ENCODE results near the gene SYCP2L. TPM values are rescaled to one million over a fixed set of nuclear protein-coding genes. Genes with fewer than 3 reads are reported as not detected.
"Not testable (repeated sequence)": the region's sequence is repeated elsewhere in the genome, so short reads cannot be mapped to it uniquely, and the experiment has no call there.

The SYCP2L gene
- total and polyA plus RNA-seq, 2 donors (not counting 1 experiment from before 2014, with no cell fraction given), result 0.19 TPM; not detected in 1

DNA sequence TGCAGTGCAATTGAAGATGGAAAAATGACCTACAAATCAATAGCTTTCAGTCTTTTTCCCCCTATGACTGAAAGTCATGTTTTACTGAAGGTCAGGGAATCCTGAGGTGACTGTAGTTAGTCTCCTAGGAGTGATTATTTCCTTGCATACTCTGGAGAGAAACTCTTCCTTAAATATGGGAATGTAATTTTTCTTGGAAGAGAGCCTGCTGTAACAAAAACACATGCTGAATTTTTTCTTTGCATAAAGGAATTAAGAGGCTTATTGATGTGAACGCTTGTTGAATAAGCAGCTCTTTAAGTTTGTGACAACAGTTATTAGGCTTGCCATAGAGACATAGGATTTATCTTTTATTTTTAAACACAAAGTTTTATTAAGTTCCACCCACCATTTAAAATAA lies 92.8 kb downstream of the SYCP2L start:
- no peaks in the 10 kb centered on the region for H3K4me1 ChIP-seq (ENCODE audit: control insufficient read depth in 2 of 2, insufficient read depth in 2 of 2, low read length in 2 of 2)
- H3K79me2 ChIP-seq (ENCODE audit: control insufficient read depth, insufficient read depth, low read length), result no peaks in the 10 kb centered on the region
- Mint-ChIP-seq H3K9me3 (ENCODE audit: insufficient read depth) (no peaks in the 10 kb centered on the region), H3K27ac (no peak overlapping the region), H3K4me3 (no peak overlapping the region), H3K4me1 (no peaks in the 10 kb centered on the region), H3K27me3 (peaks cover 19% of the 10 kb centered on the region)
- H3K36me3 ChIP-seq (replicated peaks in 1 of 2; ENCODE audit: control extremely low read depth in 1 of 2, control insufficient read depth in 1 of 2, extremely low read depth in 1 of 2, insufficient read depth in 2 of 2, low read length in 1 of 2), result no peaks in the 10 kb centered on the region
- CTCF ChIA-PET, result no interaction called here
- no peak overlapping the region for H3K27ac ChIP-seq (ENCODE audit: low read length in 2 of 2)
- intact Hi-C loops (cut with micrococcal nuclease), result no loop called here
- no peak overlapping the region for H3K9ac ChIP-seq (ENCODE audit: low read length)
- H3K4me3 ChIP-seq (ENCODE audit: control extremely low read depth in 1 of 5, extremely low read depth in 1 of 5, insufficient read depth in 1 of 5, low read depth in 2 of 5, low read length in 4 of 5), result no peak overlapping the region
- ATAC-seq (ENCODE audit: low read depth) (no peak), DNase-seq (no peak)
- no peaks in the 10 kb centered on the region for H3K27me3 ChIP-seq (replicated peaks in 1 of 4; ENCODE audit: control extremely low read depth in 1 of 4, control insufficient read depth in 3 of 4, insufficient read depth in 4 of 4, low read length in 3 of 4)
- H3K9me3 ChIP-seq (ENCODE audit: control extremely low read depth in 1 of 3, control insufficient read depth in 2 of 3, insufficient read depth in 1 of 3, low read length in 2 of 3), result no peaks in the 10 kb centered on the region
- H2AFZ ChIP-seq (ENCODE audit: insufficient read depth, low read depth, low read length, poor library complexity, severe bottlenecking), result no peak overlapping the region
- no peak for TF ChIP-seq EZH2 (IDR thresholded peaks at IDR 0.05; ENCODE audit: borderline replicate concordance, insufficient read depth, low read depth, low read length, poor library complexity, severe bottlenecking)
- TF ChIP-seq, protein P1, sequence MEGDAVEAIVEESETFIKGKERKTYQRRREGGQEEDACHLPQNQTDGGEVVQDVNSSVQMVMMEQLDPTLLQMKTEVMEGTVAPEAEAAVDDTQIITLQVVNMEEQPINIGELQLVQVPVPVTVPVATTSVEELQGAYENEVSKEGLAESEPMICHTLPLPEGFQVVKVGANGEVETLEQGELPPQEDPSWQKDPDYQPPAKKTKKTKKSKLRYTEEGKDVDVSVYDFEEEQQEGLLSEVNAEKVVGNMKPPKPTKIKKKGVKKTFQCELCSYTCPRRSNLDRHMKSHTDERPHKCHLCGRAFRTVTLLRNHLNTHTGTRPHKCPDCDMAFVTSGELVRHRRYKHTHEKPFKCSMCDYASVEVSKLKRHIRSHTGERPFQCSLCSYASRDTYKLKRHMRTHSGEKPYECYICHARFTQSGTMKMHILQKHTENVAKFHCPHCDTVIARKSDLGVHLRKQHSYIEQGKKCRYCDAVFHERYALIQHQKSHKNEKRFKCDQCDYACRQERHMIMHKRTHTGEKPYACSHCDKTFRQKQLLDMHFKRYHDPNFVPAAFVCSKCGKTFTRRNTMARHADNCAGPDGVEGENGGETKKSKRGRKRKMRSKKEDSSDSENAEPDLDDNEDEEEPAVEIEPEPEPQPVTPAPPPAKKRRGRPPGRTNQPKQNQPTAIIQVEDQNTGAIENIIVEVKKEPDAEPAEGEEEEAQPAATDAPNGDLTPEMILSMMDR (IDR thresholded peaks at IDR 0.05), result no peak
- no peaks in the 10 kb centered on the region for H4K20me1 ChIP-seq (ENCODE audit: control insufficient read depth, insufficient read depth, low read length, poor library complexity, severe bottlenecking)
- WGBS (ENCODE audit: insufficient coverage), result no CpG with 5 or more reads among the region's 1 CpG
- no peak overlapping the region for H3K4me2 ChIP-seq (replicated peaks; ENCODE audit: low read depth, low read length, poor library complexity, severe bottlenecking)
- POLR2A ChIA-PET, result no interaction called here

DNA sequence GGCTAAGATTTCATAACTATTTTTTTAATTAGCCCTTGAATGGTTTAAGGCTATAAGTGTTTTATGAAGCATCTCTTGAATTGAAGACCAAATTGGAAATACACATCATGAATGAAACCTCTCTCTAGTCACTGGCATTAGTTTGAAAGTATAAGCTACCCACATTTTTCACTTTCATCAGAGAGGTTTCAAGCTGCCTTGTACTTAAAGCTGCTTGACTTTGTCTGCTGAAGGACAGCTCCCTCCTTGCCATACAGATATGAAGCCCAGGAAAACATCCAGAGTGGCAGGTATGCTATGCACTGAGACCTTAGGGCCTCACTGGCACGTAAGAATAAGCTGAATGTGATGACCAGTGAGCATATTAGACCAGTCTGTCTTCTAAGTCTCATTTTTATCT lies 94.6 kb downstream of the SYCP2L start:
- no peaks in the 10 kb centered on the region for H3K79me2 ChIP-seq (ENCODE audit: control insufficient read depth, insufficient read depth, low read length)
- H3K4me2 ChIP-seq (replicated peaks; ENCODE audit: low read depth, low read length, poor library complexity, severe bottlenecking), result no peak overlapping the region
- Mint-ChIP-seq H3K4me1 (no peaks in the 10 kb centered on the region), H3K27me3 (peaks cover 19% of the 10 kb centered on the region), H3K4me3 (no peak overlapping the region), H3K27ac (no peak overlapping the region), H3K9me3 (ENCODE audit: insufficient read depth) (no peaks in the 10 kb centered on the region)
- H3K9ac ChIP-seq (ENCODE audit: low read length), result no peak overlapping the region
- H3K27ac ChIP-seq (ENCODE audit: low read length in 2 of 2), result no peak overlapping the region
- CTCF ChIA-PET, result no interaction called here
- H3K36me3 ChIP-seq (replicated peaks in 1 of 2; ENCODE audit: control extremely low read depth in 1 of 2, control insufficient read depth in 1 of 2, extremely low read depth in 1 of 2, insufficient read depth in 2 of 2, low read length in 1 of 2), result no peaks in the 10 kb centered on the region
- TF ChIP-seq EZH2 (IDR thresholded peaks at IDR 0.05; ENCODE audit: borderline replicate concordance, insufficient read depth, low read depth, low read length, poor library complexity, severe bottlenecking), result no peak
- TF ChIP-seq, protein P1 (IDR thresholded peaks at IDR 0.05), result no peak
- no peak overlapping the region for H3K4me3 ChIP-seq (ENCODE audit: control extremely low read depth in 1 of 5, extremely low read depth in 1 of 5, insufficient read depth in 1 of 5, low read depth in 2 of 5, low read length in 4 of 5)
- H3K4me1 ChIP-seq (ENCODE audit: control insufficient read depth in 2 of 2, insufficient read depth in 2 of 2, low read length in 2 of 2), result no peaks in the 10 kb centered on the region
- DNase-seq, result no peak
- H4K20me1 ChIP-seq (ENCODE audit: control insufficient read depth, insufficient read depth, low read length, poor library complexity, severe bottlenecking), result no peaks in the 10 kb centered on the region
- WGBS (ENCODE audit: insufficient coverage), result 90% methylated on average over 1 of the region's 1 CpG
- POLR2A ChIA-PET, result no interaction called here
- H3K9me3 ChIP-seq (ENCODE audit: control extremely low read depth in 1 of 3, control insufficient read depth in 2 of 3, insufficient read depth in 1 of 3, low read length in 2 of 3), result no peaks in the 10 kb centered on the region
- no peaks in the 10 kb centered on the region for H3K27me3 ChIP-seq (replicated peaks in 1 of 4; ENCODE audit: control extremely low read depth in 1 of 4, control insufficient read depth in 3 of 4, insufficient read depth in 4 of 4, low read length in 3 of 4)
- ATAC-seq (ENCODE audit: low read depth), result no peak
- intact Hi-C loops (cut with micrococcal nuclease), result no loop called here
- H2AFZ ChIP-seq (ENCODE audit: insufficient read depth, low read depth, low read length, poor library complexity, severe bottlenecking), result no peak overlapping the region

DNA sequence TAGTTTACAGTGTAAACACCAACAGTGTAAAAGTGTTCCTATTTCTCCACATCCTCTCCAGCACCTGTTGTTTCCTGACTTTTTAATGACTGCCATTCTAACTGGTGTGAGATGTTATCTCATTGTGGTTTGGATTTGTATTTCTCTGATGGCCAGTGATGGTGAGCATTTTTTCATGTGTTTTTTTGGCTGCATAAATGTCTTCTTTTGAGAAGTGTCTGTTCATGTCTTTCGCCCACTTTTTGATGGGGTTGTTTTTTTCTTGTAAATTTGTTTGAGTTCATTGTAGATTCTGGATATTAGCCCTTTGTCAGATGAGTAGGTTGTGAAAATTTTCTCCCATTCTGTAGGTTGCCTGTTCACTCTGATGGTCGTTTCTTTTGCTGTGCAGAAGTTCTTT lies 98.1 kb downstream of the SYCP2L start:
- H3K4me3 ChIP-seq (ENCODE audit: control extremely low read depth in 1 of 5, extremely low read depth in 1 of 5, insufficient read depth in 1 of 5, low read depth in 2 of 5, low read length in 4 of 5); H3K4me2 ChIP-seq (replicated peaks; ENCODE audit: low read depth, low read length, poor library complexity, severe bottlenecking); H3K9ac ChIP-seq (ENCODE audit: low read length); H3K79me2 ChIP-seq (ENCODE audit: control insufficient read depth, insufficient read depth, low read length); H3K27ac Mint-ChIP-seq; H3K9me3 ChIP-seq (ENCODE audit: control extremely low read depth in 1 of 3, control insufficient read depth in 2 of 3, insufficient read depth in 1 of 3, low read length in 2 of 3); CTCF ChIA-PET; H3K4me3 Mint-ChIP-seq; H3K4me1 Mint-ChIP-seq; H2AFZ ChIP-seq (ENCODE audit: insufficient read depth, low read depth, low read length, poor library complexity, severe bottlenecking); H4K20me1 ChIP-seq (ENCODE audit: control insufficient read depth, insufficient read depth, low read length, poor library complexity, severe bottlenecking); H3K9me3 Mint-ChIP-seq (ENCODE audit: insufficient read depth); DNase-seq; ATAC-seq (ENCODE audit: low read depth); H3K27ac ChIP-seq (ENCODE audit: low read length in 2 of 2); H3K27me3 ChIP-seq (replicated peaks in 1 of 4; ENCODE audit: control extremely low read depth in 1 of 4, control insufficient read depth in 3 of 4, insufficient read depth in 4 of 4, low read length in 3 of 4); H3K36me3 ChIP-seq (replicated peaks in 1 of 2; ENCODE audit: control extremely low read depth in 1 of 2, control insufficient read depth in 1 of 2, extremely low read depth in 1 of 2, insufficient read depth in 2 of 2, low read length in 1 of 2); intact Hi-C loops (cut with micrococcal nuclease); H3K4me1 ChIP-seq (ENCODE audit: control insufficient read depth in 2 of 2, insufficient read depth in 2 of 2, low read length in 2 of 2); POLR2A ChIA-PET: not testable (repeated sequence)
- peaks cover 16% of the 10 kb centered on the region for H3K27me3 Mint-ChIP-seq
- no CpG with 5 or more reads among the region's 2 CpGs for WGBS (ENCODE audit: insufficient coverage)

Data from B cell (primary cell).